ENCODE measurements around the gene ALK. TPM values are rescaled to one million over a fixed set of nuclear protein-coding genes. Genes with fewer than 3 reads are reported as not detected.

ALK gene
- polyA plus RNA-seq, 2 donors: 0.04 to 0.05 TPM

DNA sequence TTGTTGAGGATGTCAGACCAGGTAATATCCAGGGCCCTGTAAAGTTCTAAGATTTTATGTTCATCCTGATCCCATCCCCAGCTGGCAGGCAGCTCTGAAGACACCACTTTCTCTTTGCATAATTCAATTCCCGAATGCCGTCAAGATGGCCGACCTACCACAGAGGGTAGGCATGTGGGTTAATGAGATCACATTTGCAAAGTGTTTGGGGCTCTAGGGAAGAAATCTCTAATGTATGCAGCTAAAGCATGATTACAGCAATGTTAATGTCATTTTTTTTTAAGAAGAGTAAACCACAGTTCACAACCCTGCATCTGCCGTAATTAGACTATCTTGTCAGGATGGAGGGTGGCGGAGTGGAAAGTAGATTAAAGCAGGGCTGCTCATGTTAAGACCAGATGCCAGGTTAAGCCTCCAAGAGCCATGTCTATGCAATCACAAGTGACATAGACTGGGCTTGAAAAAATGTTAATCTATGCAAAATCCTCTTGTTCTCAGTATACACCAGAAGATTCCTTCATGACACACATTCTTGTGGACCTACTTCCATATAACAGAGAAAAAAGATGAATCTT lies 131.4 kb downstream of the ALK start:
- H3K36me3 ChIP-seq (ENCODE audit: control insufficient read depth in 2 of 2, insufficient read depth in 2 of 2, low read length in 1 of 2): no peaks in the 10 kb centered on the region
- no peaks in the 10 kb centered on the region for H3K4me1 ChIP-seq (ENCODE audit: control insufficient read depth in 2 of 2, insufficient read depth in 2 of 2, low read length in 1 of 2)
- H3K9me3 ChIP-seq (ENCODE audit: control insufficient read depth in 2 of 2, insufficient read depth in 1 of 2, low read depth in 1 of 2, low read length in 1 of 2): no peaks in the 10 kb centered on the region
- H3K27ac ChIP-seq (ENCODE audit: low read depth in 2 of 2, low read length in 1 of 2): no peak overlapping the region
- WGBS, 2 donors: 92 to 96% methylated on average over 5 of the region's 5 CpGs
- no peak overlapping the region for H3K4me3 ChIP-seq (ENCODE audit: low read depth in 1 of 2, low read length in 2 of 2)
- H3K27me3 ChIP-seq (ENCODE audit: control insufficient read depth in 1 of 2, insufficient read depth in 2 of 2, low read length in 2 of 2): no peaks in the 10 kb centered on the region

DNA sequence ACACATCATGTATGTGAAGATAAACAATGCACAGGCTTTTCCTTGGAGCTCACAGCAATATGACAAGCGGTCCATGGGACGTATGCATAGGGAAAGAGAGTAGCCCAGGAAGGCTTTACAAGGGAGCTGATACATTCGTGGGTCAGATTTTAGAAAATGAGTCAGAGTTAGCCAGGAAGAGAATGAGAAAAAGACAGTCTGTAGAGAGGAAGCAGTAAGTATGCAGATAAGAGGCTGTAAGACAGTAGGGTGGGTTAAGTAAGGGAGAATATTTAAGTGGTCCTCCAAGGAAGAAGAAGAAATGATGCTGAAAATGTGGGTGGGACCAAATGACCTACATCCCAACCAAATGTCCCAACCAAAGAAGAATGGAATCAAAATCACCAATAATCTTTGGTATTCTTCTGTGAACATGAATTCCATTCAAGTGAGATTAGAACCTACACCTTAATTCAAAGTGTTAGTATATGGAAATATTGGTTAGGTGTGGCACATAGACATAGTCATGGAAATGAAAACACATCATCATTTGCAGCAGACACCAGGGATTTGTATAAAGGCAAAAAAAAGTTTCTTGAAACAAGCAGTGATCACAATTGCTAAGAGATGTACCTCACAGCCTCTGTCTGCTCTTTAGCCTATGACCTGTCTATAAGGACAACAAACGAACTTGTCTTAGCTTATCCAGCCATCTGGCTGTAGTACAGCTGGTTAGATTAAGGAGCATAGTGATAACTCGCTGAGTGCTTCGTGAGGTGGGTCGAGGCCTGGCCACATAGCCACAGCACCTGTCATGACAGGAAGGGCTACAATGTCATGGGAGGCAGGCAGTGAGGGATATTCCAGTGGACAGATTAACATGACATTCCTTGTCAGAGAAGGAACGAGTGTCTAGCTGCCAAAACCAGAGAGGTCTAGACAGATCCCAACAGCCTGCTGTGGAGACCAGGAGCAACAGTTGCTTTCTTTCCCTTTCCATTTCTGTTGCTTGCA lies 133.6 kb downstream of the ALK start:
- H3K9me3 ChIP-seq (ENCODE audit: control insufficient read depth in 2 of 2, insufficient read depth in 1 of 2, low read depth in 1 of 2, low read length in 1 of 2): no peaks in the 10 kb centered on the region
- H3K4me1 ChIP-seq (ENCODE audit: control insufficient read depth in 2 of 2, insufficient read depth in 2 of 2, low read length in 1 of 2): no peaks in the 10 kb centered on the region
- H3K27me3 ChIP-seq (ENCODE audit: control insufficient read depth in 1 of 2, insufficient read depth in 2 of 2, low read length in 2 of 2): no peaks in the 10 kb centered on the region
- H3K36me3 ChIP-seq (ENCODE audit: control insufficient read depth in 2 of 2, insufficient read depth in 2 of 2, low read length in 1 of 2): no peaks in the 10 kb centered on the region
- H3K27ac ChIP-seq (ENCODE audit: low read depth in 2 of 2, low read length in 1 of 2): no peak overlapping the region
- WGBS, 2 donors: 71 to 79% methylated on average over 8 of the region's 8 CpGs
- H3K4me3 ChIP-seq (ENCODE audit: low read depth in 1 of 2, low read length in 2 of 2): no peak overlapping the region

DNA sequence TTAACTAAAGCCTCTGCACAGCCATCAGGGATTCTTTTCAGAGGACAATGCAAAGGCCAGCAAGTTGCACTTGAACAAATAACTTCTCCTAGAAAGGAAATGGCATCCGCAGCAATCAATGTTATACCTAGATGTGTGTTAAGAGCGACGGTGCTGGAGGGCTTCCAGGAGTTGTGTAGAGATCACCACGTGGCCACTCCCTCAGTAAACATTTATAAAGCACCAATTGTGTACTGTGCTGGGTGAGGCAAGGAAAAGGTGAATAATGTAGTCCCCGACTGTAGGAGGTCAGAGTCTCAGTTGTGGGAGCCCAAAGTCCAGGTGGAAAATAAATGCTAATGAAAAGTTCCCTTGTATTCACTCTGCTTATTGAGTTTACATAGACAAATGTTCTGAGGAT lies 135.0 kb downstream of the ALK start:
- H3K4me3 ChIP-seq (ENCODE audit: low read depth in 1 of 2, low read length in 2 of 2): no peak overlapping the region
- 65 to 77% methylated on average over 5 of the region's 5 CpGs for WGBS, 2 donors
- no peak overlapping the region for H3K27ac ChIP-seq (ENCODE audit: low read depth in 2 of 2, low read length in 1 of 2)
- H3K36me3 ChIP-seq (ENCODE audit: control insufficient read depth in 2 of 2, insufficient read depth in 2 of 2, low read length in 1 of 2): no peaks in the 10 kb centered on the region
- no peaks in the 10 kb centered on the region for H3K4me1 ChIP-seq (ENCODE audit: control insufficient read depth in 2 of 2, insufficient read depth in 2 of 2, low read length in 1 of 2)
- no peaks in the 10 kb centered on the region for H3K27me3 ChIP-seq (ENCODE audit: control insufficient read depth in 1 of 2, insufficient read depth in 2 of 2, low read length in 2 of 2)
- H3K9me3 ChIP-seq (ENCODE audit: control insufficient read depth in 2 of 2, insufficient read depth in 1 of 2, low read depth in 1 of 2, low read length in 1 of 2): no peaks in the 10 kb centered on the region

DNA sequence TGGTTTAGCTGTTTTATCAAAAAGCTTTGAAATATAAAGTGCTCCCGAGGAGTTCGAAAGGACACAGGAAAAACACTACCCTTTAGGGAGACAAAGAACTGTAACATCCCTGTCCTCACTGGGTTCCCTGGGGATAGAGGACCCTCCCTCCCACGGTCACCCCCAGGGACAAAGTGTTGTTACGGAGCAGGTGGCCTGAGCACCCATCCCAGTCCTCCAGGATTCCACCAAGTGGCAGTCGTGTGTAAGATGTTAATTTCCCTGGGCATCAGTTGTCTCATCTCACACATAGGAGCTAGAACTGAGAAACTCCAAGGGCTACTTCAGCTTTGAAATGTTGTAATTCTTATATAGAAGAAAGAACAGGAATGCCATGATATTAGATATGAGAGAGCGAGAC lies 137.7 kb downstream of the ALK start:
- Histone ChIP-seq H3K36me3 (ENCODE audit: control insufficient read depth in 2 of 2, insufficient read depth in 2 of 2, low read length in 1 of 2) (no peaks in the 10 kb centered on the region), H3K4me1 (ENCODE audit: control insufficient read depth in 2 of 2, insufficient read depth in 2 of 2, low read length in 1 of 2) (no peaks in the 10 kb centered on the region), H3K27me3 (ENCODE audit: control insufficient read depth in 1 of 2, insufficient read depth in 2 of 2, low read length in 2 of 2) (no peaks in the 10 kb centered on the region), H3K9me3 (ENCODE audit: control insufficient read depth in 2 of 2, insufficient read depth in 1 of 2, low read depth in 1 of 2, low read length in 1 of 2) (no peaks in the 10 kb centered on the region), H3K4me3 (ENCODE audit: low read depth in 1 of 2, low read length in 2 of 2) (no peak overlapping the region), H3K27ac (ENCODE audit: low read depth in 2 of 2, low read length in 1 of 2) (no peak overlapping the region)
- WGBS, 2 donors: 77 to 82% methylated on average over 6 of the region's 6 CpGs

DNA sequence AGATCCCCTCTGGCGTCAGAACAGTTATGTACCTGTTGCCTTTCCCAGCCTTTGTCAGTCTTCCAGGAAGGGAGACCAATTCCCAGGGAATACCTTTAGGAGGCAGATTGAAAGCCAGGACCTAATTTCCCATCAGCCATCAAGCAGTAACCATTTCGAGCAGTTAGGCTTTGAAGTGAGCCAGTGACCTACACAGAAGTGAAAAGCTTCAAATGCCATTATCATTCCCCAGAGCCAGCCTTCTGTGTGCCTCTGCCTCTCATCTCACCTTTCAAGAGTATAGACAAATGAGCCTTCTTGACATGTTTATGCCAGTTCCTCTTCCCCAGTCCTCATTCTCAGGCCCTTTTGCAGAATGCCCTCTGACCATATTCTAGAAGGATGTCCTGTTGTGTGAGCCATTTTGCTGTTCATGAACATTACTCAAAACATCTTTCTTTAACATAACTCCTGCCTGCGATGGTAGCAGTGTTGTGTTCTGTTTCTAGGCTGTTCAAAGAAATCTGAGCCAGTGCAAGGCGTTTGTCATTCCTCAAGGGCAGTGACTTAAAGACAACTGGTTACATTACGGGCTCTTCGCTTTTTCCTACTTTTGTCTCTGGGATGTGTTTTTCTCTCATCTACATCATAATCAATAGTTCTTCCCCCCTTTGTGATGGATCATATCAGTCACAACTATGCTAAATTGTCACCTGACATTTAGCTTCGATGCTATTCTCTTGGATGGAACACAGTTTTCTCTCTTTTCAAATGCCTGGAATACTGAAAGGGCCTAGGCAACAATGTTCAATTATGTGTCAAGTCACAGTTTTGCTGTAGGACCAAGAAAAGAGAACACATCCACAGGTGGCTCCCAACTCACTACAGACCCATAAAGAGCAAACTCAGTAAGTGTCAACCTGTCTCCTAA lies 138.6 kb downstream of the ALK start:
- Histone ChIP-seq H3K27me3 (ENCODE audit: control insufficient read depth in 1 of 2, insufficient read depth in 2 of 2, low read length in 2 of 2) (no peaks in the 10 kb centered on the region), H3K4me1 (ENCODE audit: control insufficient read depth in 2 of 2, insufficient read depth in 2 of 2, low read length in 1 of 2) (no peaks in the 10 kb centered on the region), H3K27ac (ENCODE audit: low read depth in 2 of 2, low read length in 1 of 2) (no peak overlapping the region), H3K9me3 (ENCODE audit: control insufficient read depth in 2 of 2, insufficient read depth in 1 of 2, low read depth in 1 of 2, low read length in 1 of 2) (no peaks in the 10 kb centered on the region), H3K4me3 (ENCODE audit: low read depth in 1 of 2, low read length in 2 of 2) (no peak overlapping the region), H3K36me3 (ENCODE audit: control insufficient read depth in 2 of 2, insufficient read depth in 2 of 2, low read length in 1 of 2) (no peaks in the 10 kb centered on the region)
- WGBS, 2 donors: 80 to 81% methylated on average over 7 of the region's 7 CpGs

DNA sequence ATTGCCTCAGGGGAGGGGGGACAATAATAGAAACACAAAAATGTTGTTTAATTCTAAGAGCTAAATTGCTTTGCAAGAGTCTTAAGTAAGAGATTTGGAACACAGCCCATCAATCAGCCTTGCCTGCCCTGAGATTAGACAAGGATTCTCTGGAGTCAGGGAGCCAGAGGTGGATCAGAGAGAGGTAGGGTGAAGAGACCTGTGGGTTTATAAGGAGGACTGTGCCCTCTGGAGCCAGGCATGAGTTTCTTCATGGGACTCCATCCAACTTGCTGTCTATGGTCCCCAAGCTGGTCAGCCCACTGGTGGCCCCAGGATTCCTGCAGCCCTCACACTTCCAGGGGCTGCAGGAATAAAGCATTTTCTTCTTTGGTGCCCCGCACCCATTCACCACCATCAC lies 139.3 kb downstream of the ALK start:
- WGBS, 2 donors: 89 to 95% methylated on average over 1 of the region's 1 CpG
- H3K4me1 ChIP-seq (ENCODE audit: control insufficient read depth in 2 of 2, insufficient read depth in 2 of 2, low read length in 1 of 2): no peaks in the 10 kb centered on the region
- no peak overlapping the region for H3K27ac ChIP-seq (ENCODE audit: low read depth in 2 of 2, low read length in 1 of 2)
- H3K36me3 ChIP-seq (ENCODE audit: control insufficient read depth in 2 of 2, insufficient read depth in 2 of 2, low read length in 1 of 2): no peaks in the 10 kb centered on the region
- H3K4me3 ChIP-seq (ENCODE audit: low read depth in 1 of 2, low read length in 2 of 2): no peak overlapping the region
- no peaks in the 10 kb centered on the region for H3K9me3 ChIP-seq (ENCODE audit: control insufficient read depth in 2 of 2, insufficient read depth in 1 of 2, low read depth in 1 of 2, low read length in 1 of 2)
- no peaks in the 10 kb centered on the region for H3K27me3 ChIP-seq (ENCODE audit: control insufficient read depth in 1 of 2, insufficient read depth in 2 of 2, low read length in 2 of 2)

DNA sequence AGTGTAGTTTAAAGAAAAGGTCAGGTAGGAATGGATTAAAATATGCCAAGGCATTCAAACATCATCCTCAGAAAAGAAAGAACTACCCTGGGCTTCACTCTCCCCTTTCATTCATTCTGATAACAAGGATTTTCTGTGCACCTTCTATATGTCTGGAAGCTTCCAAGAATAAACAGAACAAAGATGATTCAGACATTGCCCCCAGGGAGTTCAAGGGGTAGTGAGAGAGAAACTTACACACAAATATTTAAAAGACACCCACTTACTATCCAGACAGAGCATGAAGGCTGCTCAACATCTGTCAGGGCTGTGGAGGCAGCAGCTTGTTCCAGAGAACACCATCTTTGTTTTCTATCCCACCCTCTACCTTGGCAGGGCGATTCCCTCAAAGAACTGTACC lies 140.5 kb downstream of the ALK start:
- Histone ChIP-seq H3K27ac (ENCODE audit: low read depth in 2 of 2, low read length in 1 of 2) (no peak overlapping the region), H3K4me1 (ENCODE audit: control insufficient read depth in 2 of 2, insufficient read depth in 2 of 2, low read length in 1 of 2) (no peaks in the 10 kb centered on the region), H3K4me3 (ENCODE audit: low read depth in 1 of 2, low read length in 2 of 2) (no peak overlapping the region), H3K27me3 (ENCODE audit: control insufficient read depth in 1 of 2, insufficient read depth in 2 of 2, low read length in 2 of 2) (no peaks in the 10 kb centered on the region), H3K36me3 (ENCODE audit: control insufficient read depth in 2 of 2, insufficient read depth in 2 of 2, low read length in 1 of 2) (no peaks in the 10 kb centered on the region), H3K9me3 (ENCODE audit: control insufficient read depth in 2 of 2, insufficient read depth in 1 of 2, low read depth in 1 of 2, low read length in 1 of 2) (no peaks in the 10 kb centered on the region)
- 75 to 77% methylated on average over 1 of the region's 1 CpG for WGBS, 2 donors

DNA sequence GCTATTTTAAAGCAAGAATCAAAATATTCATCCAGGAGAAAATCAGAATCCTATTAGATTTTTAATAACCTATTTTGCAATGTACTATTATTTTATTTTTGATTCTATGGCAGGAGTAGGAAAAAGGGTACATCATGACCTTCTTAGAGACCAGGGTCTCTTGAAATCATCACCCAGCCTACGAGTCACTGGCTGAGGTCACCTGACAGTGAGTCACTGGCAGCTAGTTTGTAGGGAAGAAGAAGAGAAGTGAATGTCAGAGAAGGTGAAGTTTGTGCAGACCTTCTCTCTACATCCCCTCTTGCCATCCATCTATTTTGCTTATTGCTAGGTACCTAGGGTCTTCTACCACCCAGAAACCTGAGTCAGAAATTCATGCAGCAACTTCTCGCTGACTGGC lies 144.2 kb downstream of the ALK start:
- H3K4me1 ChIP-seq (ENCODE audit: control insufficient read depth in 2 of 2, insufficient read depth in 2 of 2, low read length in 1 of 2): no peaks in the 10 kb centered on the region
- no peak overlapping the region for H3K4me3 ChIP-seq (ENCODE audit: low read depth in 1 of 2, low read length in 2 of 2)
- H3K27ac ChIP-seq (ENCODE audit: low read depth in 2 of 2, low read length in 1 of 2): no peak overlapping the region
- no peaks in the 10 kb centered on the region for H3K9me3 ChIP-seq (ENCODE audit: control insufficient read depth in 2 of 2, insufficient read depth in 1 of 2, low read depth in 1 of 2, low read length in 1 of 2)
- H3K36me3 ChIP-seq (ENCODE audit: control insufficient read depth in 2 of 2, insufficient read depth in 2 of 2, low read length in 1 of 2): no peaks in the 10 kb centered on the region
- 52 to 58% methylated on average over 2 of the region's 2 CpGs for WGBS, 2 donors
- H3K27me3 ChIP-seq (ENCODE audit: control insufficient read depth in 1 of 2, insufficient read depth in 2 of 2, low read length in 2 of 2): no peaks in the 10 kb centered on the region

DNA sequence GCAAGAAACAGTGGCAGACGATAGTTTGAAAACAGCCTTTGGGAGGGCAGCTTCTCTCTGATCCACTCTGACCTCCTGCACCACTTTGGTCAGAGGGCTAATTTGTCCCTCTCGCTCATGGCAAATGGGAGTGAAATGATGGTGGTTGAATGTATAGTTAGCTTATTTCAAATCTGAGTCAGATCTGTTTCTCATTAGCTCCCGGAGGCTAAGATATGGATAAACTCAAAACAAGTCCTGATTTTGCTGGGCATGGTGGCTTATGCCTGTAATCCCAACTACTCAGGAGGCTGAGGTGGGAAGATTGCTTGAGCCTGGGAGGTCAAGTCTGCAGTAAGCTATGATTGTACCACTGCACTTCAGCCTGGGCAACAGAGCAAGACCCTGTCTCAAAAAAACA lies 145.0 kb downstream of the ALK start:
- H3K27ac ChIP-seq (ENCODE audit: low read depth in 2 of 2, low read length in 1 of 2): no peak overlapping the region
- no peaks in the 10 kb centered on the region for H3K27me3 ChIP-seq (ENCODE audit: control insufficient read depth in 1 of 2, insufficient read depth in 2 of 2, low read length in 2 of 2)
- no peaks in the 10 kb centered on the region for H3K9me3 ChIP-seq (ENCODE audit: control insufficient read depth in 2 of 2, insufficient read depth in 1 of 2, low read depth in 1 of 2, low read length in 1 of 2)
- no peaks in the 10 kb centered on the region for H3K36me3 ChIP-seq (ENCODE audit: control insufficient read depth in 2 of 2, insufficient read depth in 2 of 2, low read length in 1 of 2)
- no peak overlapping the region for H3K4me3 ChIP-seq (ENCODE audit: low read depth in 1 of 2, low read length in 2 of 2)
- 58 to 76% methylated on average over 3 of the region's 3 CpGs for WGBS, 2 donors
- H3K4me1 ChIP-seq (ENCODE audit: control insufficient read depth in 2 of 2, insufficient read depth in 2 of 2, low read length in 1 of 2): no peaks in the 10 kb centered on the region

Data from esophagus (tissue), 2 donors.